ENCODE data around the gene GINS2.

Gene GINS2

DNA sequence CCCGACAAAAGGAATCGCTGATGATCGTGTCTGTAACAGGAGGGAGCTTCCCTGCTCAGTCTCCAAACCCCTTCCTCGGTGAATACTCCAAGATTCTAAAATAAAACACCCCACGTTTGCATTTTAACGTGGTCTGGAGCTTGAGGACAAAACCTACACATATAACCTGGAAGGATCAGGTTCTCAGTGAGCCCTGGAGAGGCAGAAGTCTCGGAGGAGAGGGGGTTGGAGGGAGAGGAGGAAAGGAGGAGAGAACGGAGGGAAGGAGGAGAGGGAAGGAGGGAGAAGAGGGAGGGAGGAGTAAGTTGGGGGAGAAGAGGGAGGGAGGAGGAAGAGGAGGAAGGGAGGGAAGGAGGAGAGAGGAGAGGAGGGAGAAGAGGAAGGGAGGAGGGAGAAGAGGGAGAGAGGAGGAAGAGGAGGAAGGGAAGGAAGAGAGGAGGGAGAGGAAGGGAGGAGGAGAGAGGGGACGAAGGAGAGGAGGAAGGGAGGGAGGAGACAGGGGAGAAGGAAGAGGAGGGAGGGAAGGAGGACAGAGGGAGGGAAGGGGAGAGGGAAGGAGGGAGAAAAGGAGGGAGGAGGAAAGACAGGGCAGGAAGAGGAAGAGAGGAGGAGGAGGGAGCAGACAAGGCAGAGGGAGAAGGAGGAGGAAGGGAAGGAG lies 27.4 kb upstream of the GINS2 start:
- DNase-seq (ENCODE audit: low read depth in 2 of 2) = no peak

DNA sequence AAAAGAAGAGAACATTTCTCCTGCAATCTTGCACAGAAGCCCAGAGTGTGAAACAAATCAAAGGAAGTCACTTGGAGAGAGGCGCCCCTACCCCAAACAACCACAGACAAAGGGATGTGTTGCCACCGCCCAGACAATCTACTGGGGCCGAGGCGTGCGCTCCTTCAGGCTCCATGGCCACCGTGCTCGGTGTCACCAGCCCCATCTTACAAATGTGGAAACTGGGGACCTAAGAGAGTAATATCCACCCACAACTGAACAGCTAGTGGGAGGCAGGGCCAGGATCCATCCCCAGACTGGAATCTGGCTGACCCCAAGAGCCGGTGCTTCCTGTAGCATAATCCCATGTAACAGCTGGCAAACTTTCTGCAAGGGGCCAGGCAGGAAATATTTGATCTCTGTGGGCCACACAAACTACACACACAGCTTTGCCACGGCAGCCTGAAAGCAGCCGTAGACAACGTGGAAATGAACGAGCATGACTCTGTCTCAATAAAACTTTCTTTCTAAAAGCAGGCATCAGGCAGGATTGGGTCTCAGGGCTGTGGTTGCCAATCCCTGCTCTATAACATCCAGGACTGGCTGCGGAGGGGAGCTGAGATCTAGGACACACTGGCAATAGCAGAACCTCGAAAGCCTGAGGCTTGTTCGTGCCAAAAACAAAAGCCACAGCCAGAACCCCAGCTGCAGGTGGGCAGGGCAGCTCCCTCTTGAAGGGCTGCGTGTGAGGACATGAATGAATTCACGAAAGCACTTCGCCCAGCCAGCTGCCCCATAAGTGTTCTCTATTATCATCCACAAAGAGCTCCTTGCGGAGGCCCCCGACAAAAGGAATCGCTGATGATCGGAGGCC lies 26.6 kb upstream of the GINS2 start:
- no peak for DNase-seq (ENCODE audit: low read depth in 2 of 2)

GRCh38 chr16:85712801-85713200 lies 24.0 kb upstream of the GINS2 start:
- no peak for DNase-seq (ENCODE audit: low read depth in 2 of 2)

- DNase-seq (ENCODE audit: low read depth in 2 of 2) = no peak
Measured at GRCh38 chr16:85711982-85712587, 23.3 kb upstream of the GINS2 start.

- no peak for DNase-seq (ENCODE audit: low read depth in 2 of 2)
Measured at GRCh38 chr16:85710732-85711131, 22.0 kb upstream of the GINS2 start.

GRCh38 chr16:85709766-85710585 lies 21.2 kb upstream of the GINS2 start:
- DNase-seq (ENCODE audit: low read depth in 2 of 2) = no peak

- no peak for DNase-seq (ENCODE audit: low read depth in 2 of 2)
Measured at GRCh38 chr16:85708338-85708737, 19.6 kb upstream of the GINS2 start.

- no peak for DNase-seq (ENCODE audit: low read depth in 2 of 2)
Measured at GRCh38 chr16:85707528-85708095, 18.9 kb upstream of the GINS2 start.

- no peak for DNase-seq (ENCODE audit: low read depth in 2 of 2)
Measured at GRCh38 chr16:85706449-85707034, 17.8 kb upstream of the GINS2 start.

DNA sequence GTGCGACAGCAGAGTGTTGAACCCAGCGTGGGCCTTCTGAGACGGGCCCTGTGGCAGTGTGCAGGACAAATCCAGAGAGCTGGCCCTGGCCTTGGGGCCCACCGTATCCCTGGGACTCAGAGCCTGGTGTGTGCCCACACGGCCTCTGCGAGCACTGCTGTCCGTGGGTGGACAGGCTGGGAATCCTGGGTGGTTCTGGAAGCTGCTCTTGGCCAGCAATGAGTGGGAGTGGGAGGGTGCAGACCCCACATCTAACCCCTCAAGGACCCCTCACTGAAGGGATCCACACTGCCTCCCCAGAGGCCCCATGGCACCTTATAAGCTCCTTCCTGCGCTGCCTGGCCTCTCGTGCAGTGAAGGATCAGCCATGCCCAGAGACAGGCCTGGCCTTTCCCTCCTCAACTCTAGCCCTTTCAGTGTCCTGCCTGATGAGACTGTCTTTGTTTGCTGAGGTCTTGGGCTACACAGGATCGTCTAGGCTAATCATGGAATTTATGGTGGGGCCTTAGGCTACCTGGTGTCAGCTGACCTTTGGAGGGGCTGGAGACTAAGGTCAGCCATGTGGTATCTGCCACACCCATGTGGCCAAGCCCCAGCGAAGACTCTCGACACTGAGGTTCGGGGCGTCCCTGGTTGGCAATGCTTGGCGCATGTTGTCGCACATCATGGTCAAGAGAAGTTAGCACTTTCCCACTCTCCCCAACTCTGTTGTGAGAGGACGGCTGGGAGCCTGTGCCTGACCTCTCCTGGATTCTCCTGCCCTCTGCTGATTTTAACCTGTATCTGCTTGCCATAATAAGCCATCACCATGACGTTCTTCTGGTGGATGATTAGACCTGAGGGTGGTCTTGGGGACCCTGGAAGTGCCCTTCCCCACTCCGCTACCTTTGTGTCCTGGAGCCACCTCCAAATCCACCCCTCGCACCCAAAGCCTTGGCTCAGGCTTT lies 16.4 kb upstream of the GINS2 start:
- DNase-seq (ENCODE audit: low read depth in 2 of 2) = no peak

- DNase-seq (ENCODE audit: low read depth in 2 of 2) = no peak
Measured at GRCh38 chr16:85704011-85704410, 15.3 kb upstream of the GINS2 start.

- no peak for DNase-seq (ENCODE audit: low read depth in 2 of 2)
Measured at GRCh38 chr16:85699628-85700027, 10.9 kb upstream of the GINS2 start.

DNA sequence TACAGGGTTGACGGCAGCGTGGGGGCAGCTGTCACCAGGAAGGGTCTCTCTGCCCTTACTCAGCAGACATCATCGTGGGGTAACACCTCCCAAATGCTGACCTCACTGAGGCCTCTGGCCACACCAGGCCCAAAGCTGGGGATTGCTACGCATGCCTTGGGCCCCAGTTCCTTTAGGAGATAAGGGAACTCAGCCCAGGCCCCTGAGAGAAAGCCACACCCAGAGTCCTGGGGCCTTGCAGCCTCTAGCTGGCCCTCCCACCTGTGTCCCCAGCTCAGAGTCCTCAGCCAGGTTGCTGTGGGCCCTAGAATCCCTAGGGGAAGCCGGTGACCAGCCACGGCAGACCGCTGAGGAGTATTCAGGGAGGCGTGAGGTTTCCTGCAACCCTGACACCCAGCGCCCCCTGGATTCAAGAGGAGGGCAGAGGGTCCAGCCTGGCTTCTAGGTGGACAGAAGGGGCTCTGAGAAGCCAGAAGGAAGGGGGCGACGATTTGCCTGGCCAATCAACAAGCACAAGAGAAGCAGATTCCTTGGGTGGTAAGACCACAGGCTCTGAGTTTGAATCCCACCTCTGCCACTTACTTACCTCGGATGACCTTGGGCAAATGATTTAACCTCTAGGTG lies 10.3 kb upstream of the GINS2 start:
- DNase-seq (ENCODE audit: low read depth in 2 of 2) = no peak

- DNase-seq (ENCODE audit: low read depth in 2 of 2) = no peak
Measured at GRCh38 chr16:85698459-85698891, 9.7 kb upstream of the GINS2 start.

GRCh38 chr16:85697431-85697830 lies 8.7 kb upstream of the GINS2 start:
- no peak for DNase-seq (ENCODE audit: low read depth in 2 of 2)

DNA sequence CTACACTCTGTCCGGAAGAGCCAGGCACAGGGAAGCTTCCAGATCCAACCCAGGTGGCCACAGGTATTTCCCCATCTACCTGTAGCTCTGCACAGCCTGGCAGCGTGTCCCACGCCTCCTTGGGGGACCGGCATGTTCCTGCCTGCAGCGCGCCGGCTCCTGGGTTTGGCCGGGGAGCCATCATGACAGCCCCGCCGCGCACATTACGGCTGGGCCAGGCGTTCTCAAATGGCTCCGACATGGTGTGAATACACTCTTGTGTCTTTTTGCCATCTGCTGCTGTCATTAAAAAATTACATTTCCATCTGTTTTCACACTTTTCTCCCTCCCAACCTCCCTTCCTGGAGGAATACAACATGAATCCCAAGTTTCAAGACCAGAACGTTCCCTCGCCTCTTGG lies 8.0 kb upstream of the GINS2 start:
- DNase-seq (ENCODE audit: low read depth in 2 of 2) = no peak

- DNase-seq (ENCODE audit: low read depth in 2 of 2) = no peak
Measured at GRCh38 chr16:85695196-85696128, 6.7 kb upstream of the GINS2 start.

DNA sequence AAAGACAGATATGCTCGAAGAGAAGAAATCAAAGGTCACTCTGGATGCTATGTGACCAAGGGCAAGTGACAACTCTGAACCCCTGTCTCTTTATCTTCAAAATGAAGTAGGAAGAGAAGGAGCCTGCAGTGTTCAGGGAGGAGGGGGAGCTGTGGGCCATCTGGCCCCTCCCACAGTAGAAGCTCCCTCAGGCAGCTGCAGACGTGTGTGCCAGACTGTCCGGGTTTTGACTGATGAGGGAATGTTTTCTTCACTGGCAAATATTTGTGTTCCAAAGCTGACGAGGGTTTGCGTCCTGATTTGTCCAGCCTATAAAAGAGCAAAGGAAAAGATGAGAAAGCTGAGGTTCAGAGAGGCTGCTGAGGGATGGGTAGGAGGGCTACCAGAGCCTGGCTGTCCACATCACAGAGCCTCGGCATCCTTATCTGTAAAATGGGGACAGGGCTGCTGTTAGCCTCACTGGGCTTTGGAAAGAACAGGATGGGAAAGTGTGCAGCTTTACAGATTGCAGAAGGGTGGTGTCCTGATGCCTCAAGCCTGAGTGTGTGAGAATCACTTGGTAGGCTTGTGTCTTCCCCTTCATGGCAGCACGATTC lies 1.8 kb upstream of the GINS2 start:
- no peak for DNase-seq (ENCODE audit: low read depth in 2 of 2)
